GM21528 (cell line): ENCODE measurements around the gene MAP1B.
"Not testable (repeated sequence)": the region's sequence is repeated elsewhere in the genome, so short reads cannot be mapped to it uniquely, and the experiment has no call there.

Experiments used
- ATAC-seq: cut with Tn5 transposase; IDR thresholded peaks from one replicate; pipeline ENCODE4 v1.9.1; 2021; ENCODE audit warnings: mild to moderate bottlenecking, moderate library complexity; ENCODE audit not compliant: unreplicated experiment, low FRiP score

Gene MAP1B

GRCh38 chr5:72107131-72107900 is at the start of gene MAP1B:
Gene MAP1B, plus strand, starts transcription at chr5:72107475. Its CDS starts 57 bp downstream, at chr5:72107532.
- no peak for ATAC-seq

- ATAC-seq, result no peak
Observed at GRCh38 chr5:72057816-72058215, 49.5 kb upstream of the MAP1B start.

- ATAC-seq, result no peak
Observed at GRCh38 chr5:72063219-72063819, 44.0 kb upstream of the MAP1B start.

- no peak for ATAC-seq
Observed at GRCh38 chr5:72064801-72065570, 42.3 kb upstream of the MAP1B start.

- ATAC-seq, result no peak
Observed at GRCh38 chr5:72065751-72066255, 41.5 kb upstream of the MAP1B start.

GRCh38 chr5:72066705-72067107 is 40.6 kb upstream of the MAP1B start:
- no peak for ATAC-seq

GRCh38 chr5:72067682-72068470 is 39.4 kb upstream of the MAP1B start:
- ATAC-seq, result no peak

GRCh38 chr5:72070529-72070928 is 36.7 kb upstream of the MAP1B start:
- no peak for ATAC-seq

GRCh38 chr5:72071906-72072305 is 35.4 kb upstream of the MAP1B start:
- no peak for ATAC-seq

GRCh38 chr5:72074251-72074650 is 33.0 kb upstream of the MAP1B start:
- ATAC-seq, result no peak

GRCh38 chr5:72075461-72075860 is 31.8 kb upstream of the MAP1B start:
- ATAC-seq, result no peak

GRCh38 chr5:72076621-72077300 is 30.5 kb upstream of the MAP1B start:
- no peak for ATAC-seq

- ATAC-seq, result no peak
Observed at GRCh38 chr5:72077390-72077789, 29.9 kb upstream of the MAP1B start.

- no peak for ATAC-seq
Observed at GRCh38 chr5:72079288-72079687, 28.0 kb upstream of the MAP1B start.

GRCh38 chr5:72082048-72082447 is 25.2 kb upstream of the MAP1B start:
- no peak for ATAC-seq

GRCh38 chr5:72084876-72085275 is 22.4 kb upstream of the MAP1B start:
- ATAC-seq, result no peak

- no peak for ATAC-seq
Observed at GRCh38 chr5:72085319-72085718, 22.0 kb upstream of the MAP1B start.

GRCh38 chr5:72089713-72090112 is 17.6 kb upstream of the MAP1B start:
- not testable (repeated sequence) for ATAC-seq

- ATAC-seq, result no peak
Observed at GRCh38 chr5:72092074-72092473, 15.2 kb upstream of the MAP1B start.

- no peak for ATAC-seq
Observed at GRCh38 chr5:72093217-72093616, 14.1 kb upstream of the MAP1B start.
